Vagina (tissue), 2 donors: ENCODE measurements around the gene REV1.

Experiments
- POLR2A ChIP-seq, 2 donors: fragments of 450-650 bp; IDR thresholded peaks; one replicate each; pipeline ENCODE4 v1.6.1; 2017; ENCODE audit warnings: antibody characterized with exemption in 2 of 2, mild to moderate bottlenecking in 2 of 2, moderate library complexity in 2 of 2
- POLR2AphosphoS5 ChIP-seq, 2 donors: sonication (generic); formaldehyde crosslinking; IDR thresholded peaks; one replicate each; pipeline ENCODE4 v1.9.0; 2017; ENCODE audit warnings: antibody characterized with exemption in 2 of 2, mild to moderate bottlenecking in 2 of 2, low read depth in 1 of 2; ENCODE audit not compliant: insufficient read depth in 1 of 2
- TF ChIP-seq, protein P1 (sequence below), 3 experiments: fragments of 450-650 bp in 2 of 3; fragments of 200-600 bp in 1 of 3; sonication (generic) in 1 of 3; IDR thresholded peaks; one replicate each; pipeline ENCODE4 v1.5.1; 2017 to 2019; ENCODE audit warnings: antibody characterized with exemption in 3 of 3, mild to moderate bottlenecking in 2 of 3, moderate library complexity in 2 of 3

DNA sequence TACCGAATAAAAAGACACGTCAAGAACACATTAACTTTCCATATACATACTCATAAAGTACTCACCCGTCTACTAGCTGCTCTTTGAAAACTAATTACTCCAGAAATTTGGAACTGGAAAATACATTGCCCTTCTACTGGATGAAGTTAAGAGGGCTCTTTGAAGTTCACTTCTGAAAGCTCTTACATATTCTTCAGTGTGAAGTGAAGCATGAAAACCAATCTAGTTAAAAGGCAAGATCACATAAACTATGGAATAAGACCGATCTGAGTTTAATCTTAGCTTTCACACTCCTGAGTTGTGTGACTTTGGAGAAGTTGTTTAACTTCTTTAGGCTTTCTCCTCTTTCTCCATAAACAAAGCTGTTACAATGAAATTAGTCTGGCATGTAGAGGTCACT lies 38.5 kb downstream of the REV1 start:
- TF ChIP-seq, protein P1, sequence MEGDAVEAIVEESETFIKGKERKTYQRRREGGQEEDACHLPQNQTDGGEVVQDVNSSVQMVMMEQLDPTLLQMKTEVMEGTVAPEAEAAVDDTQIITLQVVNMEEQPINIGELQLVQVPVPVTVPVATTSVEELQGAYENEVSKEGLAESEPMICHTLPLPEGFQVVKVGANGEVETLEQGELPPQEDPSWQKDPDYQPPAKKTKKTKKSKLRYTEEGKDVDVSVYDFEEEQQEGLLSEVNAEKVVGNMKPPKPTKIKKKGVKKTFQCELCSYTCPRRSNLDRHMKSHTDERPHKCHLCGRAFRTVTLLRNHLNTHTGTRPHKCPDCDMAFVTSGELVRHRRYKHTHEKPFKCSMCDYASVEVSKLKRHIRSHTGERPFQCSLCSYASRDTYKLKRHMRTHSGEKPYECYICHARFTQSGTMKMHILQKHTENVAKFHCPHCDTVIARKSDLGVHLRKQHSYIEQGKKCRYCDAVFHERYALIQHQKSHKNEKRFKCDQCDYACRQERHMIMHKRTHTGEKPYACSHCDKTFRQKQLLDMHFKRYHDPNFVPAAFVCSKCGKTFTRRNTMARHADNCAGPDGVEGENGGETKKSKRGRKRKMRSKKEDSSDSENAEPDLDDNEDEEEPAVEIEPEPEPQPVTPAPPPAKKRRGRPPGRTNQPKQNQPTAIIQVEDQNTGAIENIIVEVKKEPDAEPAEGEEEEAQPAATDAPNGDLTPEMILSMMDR (IDR thresholded peaks at IDR 0.05), result no peak
- TF ChIP-seq POLR2AphosphoS5 (IDR thresholded peaks at IDR 0.05; ENCODE audit: insufficient read depth in 1 of 2, low read depth in 1 of 2) (no peak), POLR2A (IDR thresholded peaks at IDR 0.05) (no peak)
